Breast epithelium (tissue), 4 donors: Measurements from ENCODE around the gene CCNJL. TPM values are rescaled to one million over a fixed set of nuclear protein-coding genes. Genes with fewer than 3 reads are reported as not detected.

Experiments
- DNase-seq, 2 donors: peaks; one replicate each; pipeline ENCODE4 v3.0.0-alpha.2; 2019; ENCODE audit warnings: low spot score in 2 of 2
- H3K27ac ChIP-seq, 2 donors: fragments of 200-600 bp; sonication (generic) in 1 of 2; one replicate each; pipeline ENCODE4 v1.5.1; 2016 to 2019; ENCODE audit warnings: mild to moderate bottlenecking in 1 of 2
- H3K27me3 ChIP-seq, 2 donors: fragments of 200-600 bp; sonication (generic) in 1 of 2; one replicate each; pipeline versions ENCODE4 v1.5.1 to v1.6.0; 2017 to 2019; ENCODE audit warnings: control low read depth in 1 of 2, mild to moderate bottlenecking in 1 of 2
- H3K36me3 ChIP-seq: fragments of 200-600 bp; one replicate; pipeline ENCODE4 v1.5.1; 2019
- H3K4me1 ChIP-seq, 2 donors: fragments of 200-600 bp; sonication (generic); one replicate each; pipeline ENCODE4 v1.5.1; 2016 to 2019; ENCODE audit warnings: control low read depth in 1 of 2
- H3K4me3 ChIP-seq, 3 donors: fragments of 200-600 bp; sonication (generic); 1 replicate in 2 of 3; 2 replicates in 1 of 3; pipeline ENCODE4 v1.5.1; 2016 to 2019; ENCODE audit warnings: mild to moderate bottlenecking in 3 of 3, moderate library complexity in 2 of 3
- H3K9me3 ChIP-seq, 2 donors: fragments of 200-600 bp; sonication (generic) in 1 of 2; one replicate each; pipeline ENCODE4 v1.5.1; 2016 to 2019; ENCODE audit warnings: control low read depth in 1 of 2
- POLR2A ChIP-seq: fragments of 450-650 bp; IDR thresholded peaks from one replicate; pipeline ENCODE4 v1.6.1; 2016; ENCODE audit warnings: antibody characterized with exemption, mild to moderate bottlenecking, moderate library complexity
- POLR2AphosphoS5 ChIP-seq, 3 donors: sonication (generic); formaldehyde crosslinking; IDR thresholded peaks; one replicate each; pipeline ENCODE4 v1.6.1; 2017; ENCODE audit warnings: antibody characterized with exemption in 3 of 3
- intact Hi-C: fragments of 100-400 bp; cut with DNase I; formaldehyde crosslinking; loops from one replicate; pipeline ENCODE4 v1.15.1; 2023; ENCODE audit warnings: low total_unique reads
- total RNA-seq, 3 donors: library from RNA; depleted of rRNA; stranded (reverse); fragments of >200 nt; gene quantifications; one replicate each; pipeline ENCODE4 v1.1.0, GENCODE V29; 2016
- TF ChIP-seq, protein P1 (sequence below), 3 donors: fragments of 450-650 bp; IDR thresholded peaks; one replicate each; pipeline ENCODE4 v1.5.1; 2016 to 2017; ENCODE audit warnings: antibody characterized with exemption in 3 of 3, mild to moderate bottlenecking in 3 of 3, moderate library complexity in 3 of 3

Gene CCNJL
- total RNA-seq, 3 donors from 2014 or later: 0.32 to 4.2 (median 3.6) TPM

DNA sequence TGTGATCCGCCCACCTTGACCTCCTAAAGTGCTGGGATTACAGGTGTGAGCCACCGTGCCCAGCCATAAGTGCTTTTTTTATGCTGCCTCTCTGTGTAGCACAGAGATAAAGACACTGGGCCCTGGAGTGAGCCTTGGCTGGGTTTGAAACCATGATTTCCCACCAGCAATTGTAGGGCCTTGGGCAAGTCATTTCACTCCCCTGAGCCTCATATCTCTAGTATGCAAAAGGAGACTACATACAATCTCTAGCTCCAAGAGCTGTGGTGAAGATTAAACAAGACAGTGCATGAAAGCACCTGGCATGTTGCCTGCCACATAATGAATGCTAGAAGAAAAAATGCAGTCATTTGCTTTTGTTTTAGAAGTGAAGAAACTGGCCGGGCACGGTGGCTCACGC is 79.1 kb downstream of the CCNJL start:
- TF ChIP-seq POLR2A: no peak
- TF ChIP-seq, protein P1, sequence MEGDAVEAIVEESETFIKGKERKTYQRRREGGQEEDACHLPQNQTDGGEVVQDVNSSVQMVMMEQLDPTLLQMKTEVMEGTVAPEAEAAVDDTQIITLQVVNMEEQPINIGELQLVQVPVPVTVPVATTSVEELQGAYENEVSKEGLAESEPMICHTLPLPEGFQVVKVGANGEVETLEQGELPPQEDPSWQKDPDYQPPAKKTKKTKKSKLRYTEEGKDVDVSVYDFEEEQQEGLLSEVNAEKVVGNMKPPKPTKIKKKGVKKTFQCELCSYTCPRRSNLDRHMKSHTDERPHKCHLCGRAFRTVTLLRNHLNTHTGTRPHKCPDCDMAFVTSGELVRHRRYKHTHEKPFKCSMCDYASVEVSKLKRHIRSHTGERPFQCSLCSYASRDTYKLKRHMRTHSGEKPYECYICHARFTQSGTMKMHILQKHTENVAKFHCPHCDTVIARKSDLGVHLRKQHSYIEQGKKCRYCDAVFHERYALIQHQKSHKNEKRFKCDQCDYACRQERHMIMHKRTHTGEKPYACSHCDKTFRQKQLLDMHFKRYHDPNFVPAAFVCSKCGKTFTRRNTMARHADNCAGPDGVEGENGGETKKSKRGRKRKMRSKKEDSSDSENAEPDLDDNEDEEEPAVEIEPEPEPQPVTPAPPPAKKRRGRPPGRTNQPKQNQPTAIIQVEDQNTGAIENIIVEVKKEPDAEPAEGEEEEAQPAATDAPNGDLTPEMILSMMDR (IDR thresholded peaks at IDR 0.05): no peak
- no peak for TF ChIP-seq POLR2AphosphoS5 (IDR thresholded peaks at IDR 0.05)
- no peaks in the 10 kb centered on the region for H3K36me3 ChIP-seq
- H3K27ac ChIP-seq: no peak overlapping the region
- H3K27me3 ChIP-seq: no peaks in the 10 kb centered on the region
- H3K9me3 ChIP-seq: no peaks in the 10 kb centered on the region
- DNase-seq: no peak
- intact Hi-C loops: no loop called here
- H3K4me3 ChIP-seq: no peak overlapping the region
- no peaks in the 10 kb centered on the region for H3K4me1 ChIP-seq

DNA sequence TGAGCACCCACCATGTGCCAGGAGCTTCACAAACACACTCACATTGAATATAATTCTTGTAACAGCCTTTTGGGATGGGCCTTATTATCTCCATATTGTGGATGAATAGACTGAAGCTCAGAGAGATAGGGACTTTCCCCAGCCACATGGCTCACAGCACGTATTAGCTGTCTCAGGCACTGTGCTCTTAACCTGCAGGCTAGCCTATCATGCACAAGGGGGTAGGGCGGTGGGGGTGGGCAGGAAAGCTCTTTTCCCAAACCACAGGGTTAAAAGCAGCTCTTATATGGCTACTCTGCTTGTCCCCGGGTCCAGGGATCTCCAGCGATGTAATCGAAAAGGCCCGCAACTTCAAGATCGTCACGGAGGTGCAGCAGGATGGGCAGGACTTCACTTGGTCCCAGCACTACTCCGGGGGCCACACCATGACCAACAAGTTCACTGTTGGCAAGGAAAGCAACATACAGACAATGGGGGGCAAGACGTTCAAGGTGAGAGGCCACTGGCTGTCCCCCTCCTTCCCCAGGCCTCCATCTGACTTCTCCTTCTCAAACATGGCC is 80.5 kb downstream of the CCNJL start:
- intact Hi-C loops: no loop called here
- TF ChIP-seq POLR2A (no peak), POLR2AphosphoS5 (IDR thresholded peaks at IDR 0.05) (no peak)
- TF ChIP-seq, protein P1 (IDR thresholded peaks at IDR 0.05): no peak
- H3K4me3 ChIP-seq: no peak overlapping the region

DNA sequence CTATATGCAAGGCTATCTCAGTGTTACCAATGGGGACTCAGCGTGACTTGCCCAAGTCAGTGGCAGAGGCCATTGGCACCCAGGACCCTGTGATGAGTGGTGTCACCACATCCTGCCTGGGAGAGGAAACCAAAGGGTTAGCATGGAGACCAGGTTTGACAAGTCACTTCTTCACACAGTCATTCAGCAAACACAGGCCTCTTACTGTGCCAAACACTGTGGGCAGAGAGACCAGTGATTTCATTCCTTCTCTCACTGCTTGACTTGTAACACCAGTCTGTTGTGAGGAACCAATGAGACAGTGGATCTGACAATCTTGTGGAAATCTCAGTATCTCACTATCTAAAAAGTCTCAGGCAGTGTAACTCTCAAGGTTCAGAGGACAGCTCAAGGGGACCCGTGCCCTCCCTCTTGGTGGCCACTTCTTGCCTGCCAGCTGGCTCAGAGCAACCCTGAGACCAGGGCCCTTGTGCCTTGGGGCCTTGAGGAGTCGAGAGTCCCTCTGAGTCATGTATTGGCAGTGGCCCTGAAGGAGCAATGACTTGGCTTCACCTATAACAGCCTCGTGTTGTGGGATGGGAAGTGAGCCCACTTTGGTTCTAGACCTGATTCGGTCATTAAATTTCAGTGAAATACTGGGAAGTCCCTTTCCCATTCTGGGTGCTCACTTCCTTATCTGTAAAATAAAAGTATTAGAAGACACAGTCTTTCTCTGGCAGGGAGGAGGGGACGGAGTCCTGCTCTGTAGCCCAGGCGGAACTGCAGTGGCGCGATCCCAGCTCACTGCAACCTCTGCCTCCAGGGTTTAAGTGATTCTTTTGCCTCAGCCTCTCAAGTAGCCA is 81.5 kb downstream of the CCNJL start:
- H3K4me3 ChIP-seq: no peak overlapping the region
- H3K4me1 ChIP-seq: no peaks in the 10 kb centered on the region
- H3K27ac ChIP-seq: peak overlapping the region; percentile 71 to 78
- TF ChIP-seq, protein P1 (IDR thresholded peaks at IDR 0.05): no peak
- TF ChIP-seq POLR2A (no peak), POLR2AphosphoS5 (IDR thresholded peaks at IDR 0.05) (peak in 1 of 3 donors; percentile 29)
- intact Hi-C loops: no loop called here
- no peaks in the 10 kb centered on the region for H3K9me3 ChIP-seq
- H3K27me3 ChIP-seq: no peaks in the 10 kb centered on the region
- peak in 1 of 2 donors; percentile 66 for DNase-seq
- no peaks in the 10 kb centered on the region for H3K36me3 ChIP-seq

More for the DNA sequence above, 80.5 kb downstream of the CCNJL start:
- DNase-seq: no peak
- Histone ChIP-seq H3K27ac (no peak overlapping the region), H3K27me3 (no peaks in the 10 kb centered on the region), H3K9me3 (no peaks in the 10 kb centered on the region), H3K36me3 (no peaks in the 10 kb centered on the region), H3K4me1 (no peaks in the 10 kb centered on the region)

DNA sequence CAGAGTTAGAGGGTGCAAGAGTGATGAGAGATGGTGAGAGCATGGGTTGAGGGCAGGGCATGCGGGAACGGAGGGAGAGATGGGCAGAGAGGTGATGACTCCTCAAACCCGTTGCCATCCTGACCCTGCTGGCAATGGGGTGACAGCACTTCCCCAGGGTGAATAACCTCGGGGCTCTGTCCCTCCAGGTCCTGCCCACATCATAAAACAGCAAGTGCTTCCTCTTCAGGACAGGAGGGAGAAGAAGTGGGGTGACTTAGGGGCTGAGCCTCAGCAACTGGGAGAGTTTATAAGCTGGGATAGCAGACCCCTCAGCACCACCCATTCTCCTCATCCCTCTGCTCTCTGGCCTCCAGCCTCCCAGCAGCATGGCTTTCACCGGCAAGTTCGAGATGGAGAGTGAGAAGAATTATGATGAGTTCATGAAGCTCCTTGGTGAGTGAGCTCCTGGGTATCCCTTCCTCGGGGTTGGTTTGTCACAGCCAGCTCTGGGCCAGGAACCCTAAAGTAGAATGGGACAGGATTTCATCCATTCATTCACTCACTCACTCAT is 83.1 kb downstream of the CCNJL start, which contains the start of gene FABP6:
FABP6 (plus strand) TSS at position 317 of the 553 bp plus-strand sequence; CDS start at position 369, 52 bp downstream.
- no peak within 1 kb of the TSS for H3K4me3 ChIP-seq
- H3K4me1 ChIP-seq: no peaks in the 10 kb centered on the region
- TF ChIP-seq POLR2AphosphoS5 (IDR thresholded peaks at IDR 0.05): no peak
- no peak for TF ChIP-seq POLR2A
- TF ChIP-seq, protein P1 (IDR thresholded peaks at IDR 0.05): no peak
- H3K27ac ChIP-seq: no peak within 1 kb of the TSS
- H3K27me3 ChIP-seq: no peaks in the 10 kb centered on the region
- no peaks in the 10 kb centered on the region for H3K36me3 ChIP-seq
- H3K9me3 ChIP-seq: no peaks in the 10 kb centered on the region
- intact Hi-C loops: no loop called here
- DNase-seq: no peak

DNA sequence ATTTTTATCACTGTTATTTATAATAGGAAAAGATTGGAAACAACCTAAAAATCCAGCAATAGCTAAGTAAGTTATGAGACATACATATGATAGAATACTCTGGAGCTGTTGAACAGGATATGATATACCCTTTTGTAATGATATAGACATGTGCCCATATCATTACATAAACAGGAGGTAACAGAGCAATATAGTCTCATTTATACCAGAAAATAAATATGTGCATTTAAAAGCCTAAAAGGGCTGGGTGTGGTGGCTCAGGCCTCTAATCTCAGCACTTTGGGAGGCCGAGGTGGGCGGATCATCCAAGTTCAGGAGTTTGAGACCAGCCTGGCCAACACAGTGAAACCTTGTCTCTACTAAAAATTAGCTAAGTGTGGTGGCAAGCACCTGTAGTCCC is 85.4 kb downstream of the CCNJL start:
- no peaks in the 10 kb centered on the region for H3K27me3 ChIP-seq
- DNase-seq: no peak
- H3K4me3 ChIP-seq: no peak overlapping the region
- no peaks in the 10 kb centered on the region for H3K36me3 ChIP-seq
- no peak overlapping the region for H3K27ac ChIP-seq
- intact Hi-C loops: no loop called here
- TF ChIP-seq POLR2A (no peak), POLR2AphosphoS5 (IDR thresholded peaks at IDR 0.05) (no peak)
- TF ChIP-seq, protein P1 (IDR thresholded peaks at IDR 0.05): no peak
- H3K4me1 ChIP-seq: no peaks in the 10 kb centered on the region
- H3K9me3 ChIP-seq: no peaks in the 10 kb centered on the region
